Heart left ventricle (tissue), 13 donors: ENCODE data around the gene GRM8.

Source experiments
- CTCF ChIP-seq, 12 donors: fragments of 200-600 bp; sonication (generic) in 4 of 12; IDR thresholded peaks; one replicate each; pipeline versions ENCODE4 v1.5.0 to v1.8.0; 2018 to 2022; ENCODE audit warnings: antibody characterized with exemption in 12 of 12, mild to moderate bottlenecking in 5 of 12
- POLR2A ChIP-seq, 2 donors: fragments of 450-650 bp; IDR thresholded peaks; one replicate each; pipeline ENCODE4 v1.6.1; 2017; ENCODE audit warnings: antibody characterized with exemption in 2 of 2, mild to moderate bottlenecking in 2 of 2, moderate library complexity in 2 of 2
- donor health status: ischemic (EF 13 %, LVEDD 7.1; RV severe dilation, severe dysfunction).
- donor health status: DM: no; HTN: yes; CAD: no.
- donor health status: DM: no; HTN: no; CAD: no.
- donor health status: ischemic (EF 25% LVEDD 6.9; RV normal size, moderate dysfunction).
- donor health status: ischemic (EF 25% LVEDD 5.7; RV mildly dilated, moderate dysfunction).
- donor health status: ischemic (EF 35%, LVEDD 5.7; RV mildly dilated, moderate dysfunction).
- donor health status: nonischemic (EF 11% LVEDD 7.7; RV severe dilation, severe dysfunction).
- donor health status: DM: yes; HTN: yes; CAD: no.
- donor health status: PGD.
- donor health status: ischemic (EF 29% LVEDD 5.4; RV normal size, mild dysfunction).
- donor health status: nonischemic (EF 23%, LVEDD 6.1; RV moderate dilation, normal function).

DNA sequence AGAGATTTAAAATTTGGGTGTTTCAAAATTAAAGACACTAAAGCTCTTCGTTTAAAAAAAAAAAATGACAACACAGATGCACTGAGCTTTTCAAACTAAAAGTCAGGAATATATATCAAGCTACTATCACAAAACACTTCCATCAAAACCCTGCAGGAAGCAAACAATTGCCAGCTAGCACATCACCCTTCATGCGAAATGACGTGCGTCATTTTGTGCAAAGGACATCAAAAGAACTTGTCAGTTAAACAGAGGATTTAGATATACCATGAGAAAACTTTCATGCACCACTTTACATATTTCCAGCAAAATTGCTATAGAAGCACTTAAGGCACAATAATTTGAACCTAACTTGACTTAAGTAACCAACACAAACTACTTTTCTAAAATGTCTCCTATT, 264.7 kb downstream of the GRM8 start:
- no peak for TF ChIP-seq CTCF (IDR thresholded peaks at IDR 0.05)
- TF ChIP-seq POLR2A (IDR thresholded peaks at IDR 0.05), result no peak
